NCI-H146 treated with DMSO at 0.1 percent for 48 hours (cell line): ENCODE measurements around the gene TSPAN31.

Experiments used
- DNase-seq: peaks from one replicate; lab custom pipeline; 2025; ENCODE audit not compliant: unreplicated experiment; lab: John Stamatoyannopoulos, UW

TSPAN31 gene

GRCh38 chr12:57782243-57782607 is 37.4 kb downstream of the TSPAN31 start:
- DNase-seq = no peak

GRCh38 chr12:57782608-57783465 is 38.0 kb downstream of the TSPAN31 start, which contains the start of gene TSFM:
Gene TSFM, plus strand, starts transcription at chr12:57782787. Its CDS starts 15 bp downstream, at chr12:57782802.
- peak; percentile 65 for DNase-seq

GRCh38 chr12:57783466-57783801 is 38.6 kb downstream of the TSPAN31 start:
- DNase-seq = no peak

GRCh38 chr12:57783861-57784260 is 39.0 kb downstream of the TSPAN31 start:
- no peak for DNase-seq

GRCh38 chr12:57793920-57794319 is 49.1 kb downstream of the TSPAN31 start:
- DNase-seq = no peak

GRCh38 chr12:57795354-57795753 is 50.5 kb downstream of the TSPAN31 start:
- no peak for DNase-seq

GRCh38 chr12:57796996-57797395 is 52.2 kb downstream of the TSPAN31 start:
- DNase-seq = no peak

GRCh38 chr12:57797933-57798332 is 53.1 kb downstream of the TSPAN31 start:
- DNase-seq = no peak
